ENCODE results near the gene SPPL2C.

The SPPL2C gene, protein sequence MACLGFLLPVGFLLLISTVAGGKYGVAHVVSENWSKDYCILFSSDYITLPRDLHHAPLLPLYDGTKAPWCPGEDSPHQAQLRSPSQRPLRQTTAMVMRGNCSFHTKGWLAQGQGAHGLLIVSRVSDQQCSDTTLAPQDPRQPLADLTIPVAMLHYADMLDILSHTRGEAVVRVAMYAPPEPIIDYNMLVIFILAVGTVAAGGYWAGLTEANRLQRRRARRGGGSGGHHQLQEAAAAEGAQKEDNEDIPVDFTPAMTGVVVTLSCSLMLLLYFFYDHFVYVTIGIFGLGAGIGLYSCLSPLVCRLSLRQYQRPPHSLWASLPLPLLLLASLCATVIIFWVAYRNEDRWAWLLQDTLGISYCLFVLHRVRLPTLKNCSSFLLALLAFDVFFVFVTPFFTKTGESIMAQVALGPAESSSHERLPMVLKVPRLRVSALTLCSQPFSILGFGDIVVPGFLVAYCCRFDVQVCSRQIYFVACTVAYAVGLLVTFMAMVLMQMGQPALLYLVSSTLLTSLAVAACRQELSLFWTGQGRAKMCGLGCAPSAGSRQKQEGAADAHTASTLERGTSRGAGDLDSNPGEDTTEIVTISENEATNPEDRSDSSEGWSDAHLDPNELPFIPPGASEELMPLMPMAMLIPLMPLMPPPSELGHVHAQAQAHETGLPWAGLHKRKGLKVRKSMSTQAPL

GRCh38 chr17:45844695-45845375 is at the start of gene SPPL2C:
SPPL2C (plus strand) TSS chr17:45844881; CDS start chr17:45844907, 26 bp downstream.
- no peak for DNase-seq (ENCODE audit: low read depth in 2 of 2)

GRCh38 chr17:45800816-45801215 is 43.9 kb upstream of the SPPL2C start:
- DNase-seq (ENCODE audit: low read depth in 2 of 2), result no peak

- DNase-seq (ENCODE audit: low read depth in 2 of 2), result no peak
These were observed 43.3 kb upstream of the SPPL2C start for GRCh38 chr17:45801421-45801820.

DNA sequence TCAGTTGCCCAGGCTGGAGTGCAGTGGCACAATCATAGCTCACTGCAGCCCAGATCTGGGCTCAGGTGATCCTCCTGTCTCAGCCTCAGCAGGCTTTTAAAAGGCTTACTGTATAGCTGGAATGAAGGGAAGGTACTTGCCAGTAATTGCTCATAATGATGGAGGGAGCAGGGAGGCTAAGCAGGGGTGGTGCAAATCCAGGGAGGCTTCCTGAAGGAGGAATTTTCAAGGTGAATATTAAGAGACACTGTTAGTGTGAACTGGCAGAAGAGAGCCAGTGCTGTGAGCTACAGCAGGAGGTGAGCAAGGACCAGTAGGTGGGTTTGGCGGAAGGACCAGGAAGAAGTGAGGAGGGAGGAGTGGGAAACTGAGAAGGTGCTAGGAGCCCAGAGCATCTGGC is 35.8 kb upstream of the SPPL2C start:
- DNase-seq (ENCODE audit: low read depth in 2 of 2), result no peak

GRCh38 chr17:45809499-45809898 is 35.2 kb upstream of the SPPL2C start:
- no peak for DNase-seq (ENCODE audit: low read depth in 2 of 2)

DNA sequence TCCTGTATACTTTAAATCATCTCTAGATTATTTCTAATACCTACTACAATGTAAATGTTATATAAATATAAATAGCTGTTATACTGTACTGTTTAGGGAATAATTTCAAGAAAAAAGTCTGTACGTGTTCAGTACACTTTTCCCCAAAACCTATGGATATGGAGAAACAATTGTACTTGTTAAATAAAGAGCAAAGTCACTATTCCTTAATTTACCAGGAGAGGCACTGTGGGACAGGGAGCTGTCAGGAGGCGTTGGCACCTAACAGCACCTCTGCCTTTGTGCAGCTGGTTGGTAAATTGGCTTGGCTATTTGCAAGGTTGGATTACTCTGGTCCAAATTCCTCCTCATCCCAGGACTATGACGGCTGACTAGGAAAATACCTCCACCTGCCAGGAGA is 32.6 kb upstream of the SPPL2C start:
- DNase-seq (ENCODE audit: low read depth in 2 of 2), result no peak

- DNase-seq (ENCODE audit: low read depth in 2 of 2), result no peak
These were observed 31.5 kb upstream of the SPPL2C start for GRCh38 chr17:45813048-45813725.

GRCh38 chr17:45814622-45815606 is 29.8 kb upstream of the SPPL2C start:
- no peak for DNase-seq (ENCODE audit: low read depth in 2 of 2)

GRCh38 chr17:45815752-45816151 is 28.9 kb upstream of the SPPL2C start:
- DNase-seq (ENCODE audit: low read depth in 2 of 2), result no peak

GRCh38 chr17:45818041-45818440 is 26.6 kb upstream of the SPPL2C start:
- no peak for DNase-seq (ENCODE audit: low read depth in 2 of 2)

GRCh38 chr17:45818699-45819098 is 26.0 kb upstream of the SPPL2C start:
- DNase-seq (ENCODE audit: low read depth in 2 of 2), result no peak

- DNase-seq (ENCODE audit: low read depth in 2 of 2), result no peak
These were observed 25.0 kb upstream of the SPPL2C start for GRCh38 chr17:45819632-45820031.

- DNase-seq (ENCODE audit: low read depth in 2 of 2), result no peak
These were observed 24.5 kb upstream of the SPPL2C start for GRCh38 chr17:45820052-45820780.

- no peak for DNase-seq (ENCODE audit: low read depth in 2 of 2)
These were observed 23.5 kb upstream of the SPPL2C start for GRCh38 chr17:45821147-45821546.

DNA sequence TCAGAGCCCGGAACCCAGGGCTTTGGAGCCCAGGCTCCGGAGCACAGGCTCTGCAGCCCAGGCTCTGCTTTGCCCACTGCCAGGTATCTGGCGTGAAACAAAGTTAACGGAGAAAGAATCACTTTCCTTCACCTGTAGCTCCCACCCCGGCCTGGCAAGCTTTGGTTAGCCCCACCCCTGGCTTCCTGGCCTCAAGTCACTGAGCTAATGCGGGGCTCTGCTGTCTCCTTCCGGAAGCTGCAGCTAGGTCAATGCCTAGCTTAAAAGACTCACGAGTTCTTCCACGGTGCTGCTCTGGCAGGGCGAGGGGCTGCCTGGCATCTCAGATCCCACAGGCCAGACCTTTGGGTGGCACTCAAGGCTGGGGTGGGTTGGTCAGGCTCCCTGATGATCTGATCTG is 21.1 kb upstream of the SPPL2C start:
- DNase-seq (ENCODE audit: low read depth in 2 of 2), result no peak

DNA sequence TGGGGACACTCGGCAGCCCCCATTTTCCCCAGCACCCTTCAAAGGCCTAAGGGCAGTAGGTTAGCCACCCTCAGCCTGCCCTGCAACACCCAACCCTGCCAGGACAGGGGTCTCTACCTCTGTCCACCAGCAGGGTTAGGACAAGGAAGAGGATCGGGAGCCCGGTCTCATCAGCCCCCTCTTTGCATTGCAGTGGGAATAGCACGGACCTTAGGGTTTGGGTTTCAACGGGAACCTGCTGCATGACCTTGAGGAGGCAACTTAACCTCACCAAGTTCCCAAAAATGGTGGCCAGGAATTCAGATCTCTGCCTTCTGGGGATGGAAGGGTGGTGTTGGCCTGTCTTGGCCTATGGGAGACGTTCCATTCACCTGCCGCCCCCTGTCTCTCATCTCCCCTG is 20.2 kb upstream of the SPPL2C start:
- no peak for DNase-seq (ENCODE audit: low read depth in 2 of 2)

DNA sequence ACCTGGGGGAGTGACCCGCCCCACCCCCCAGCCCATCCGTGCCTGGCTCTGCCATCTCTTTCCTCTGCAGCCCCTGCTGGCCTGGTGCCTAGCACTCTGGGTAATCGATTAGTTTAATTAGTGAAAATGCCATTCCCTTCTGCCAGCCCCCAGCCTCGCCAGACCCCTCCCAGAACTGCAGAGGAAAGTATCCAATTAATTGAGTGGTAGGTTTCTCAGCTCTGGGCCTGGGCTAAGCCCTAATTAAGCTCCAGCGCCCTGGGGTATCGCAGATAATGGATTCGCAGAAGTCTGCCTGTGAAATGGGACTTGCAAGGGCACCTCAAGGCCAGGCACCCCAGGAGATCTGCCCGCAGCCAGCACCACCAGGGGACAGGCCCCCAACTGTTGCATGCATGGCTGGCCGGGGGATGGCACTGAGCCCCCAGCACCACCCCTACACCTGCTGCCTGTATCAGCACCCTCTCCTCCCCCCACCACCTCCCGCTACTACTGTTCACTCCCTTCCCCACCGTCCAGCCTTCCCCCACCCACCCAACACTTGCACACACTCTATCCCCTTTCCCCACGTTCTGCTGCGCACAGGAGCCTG is 19.7 kb upstream of the SPPL2C start:
- DNase-seq (ENCODE audit: low read depth in 2 of 2), result no peak

DNA sequence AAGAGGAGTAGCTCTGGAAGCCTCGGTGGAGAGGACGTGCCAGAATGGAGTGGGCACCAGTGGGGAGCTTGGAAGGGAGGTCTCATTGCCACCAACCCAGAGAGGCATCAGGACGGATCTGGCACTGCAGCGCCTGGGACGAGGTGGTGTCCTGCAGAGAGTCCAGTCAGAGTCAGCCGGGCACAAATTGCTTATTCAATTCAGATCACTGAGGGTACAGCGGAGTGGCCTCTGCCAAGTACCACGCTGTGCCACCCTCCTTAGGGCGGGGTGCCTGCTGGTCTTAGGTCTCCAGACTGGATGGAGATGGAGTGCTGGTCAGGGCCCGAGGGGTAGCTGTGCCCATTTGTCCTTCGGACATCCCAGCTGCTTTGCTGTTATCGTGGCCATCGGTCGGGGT is 18.9 kb upstream of the SPPL2C start:
- DNase-seq (ENCODE audit: low read depth in 2 of 2), result no peak

DNA sequence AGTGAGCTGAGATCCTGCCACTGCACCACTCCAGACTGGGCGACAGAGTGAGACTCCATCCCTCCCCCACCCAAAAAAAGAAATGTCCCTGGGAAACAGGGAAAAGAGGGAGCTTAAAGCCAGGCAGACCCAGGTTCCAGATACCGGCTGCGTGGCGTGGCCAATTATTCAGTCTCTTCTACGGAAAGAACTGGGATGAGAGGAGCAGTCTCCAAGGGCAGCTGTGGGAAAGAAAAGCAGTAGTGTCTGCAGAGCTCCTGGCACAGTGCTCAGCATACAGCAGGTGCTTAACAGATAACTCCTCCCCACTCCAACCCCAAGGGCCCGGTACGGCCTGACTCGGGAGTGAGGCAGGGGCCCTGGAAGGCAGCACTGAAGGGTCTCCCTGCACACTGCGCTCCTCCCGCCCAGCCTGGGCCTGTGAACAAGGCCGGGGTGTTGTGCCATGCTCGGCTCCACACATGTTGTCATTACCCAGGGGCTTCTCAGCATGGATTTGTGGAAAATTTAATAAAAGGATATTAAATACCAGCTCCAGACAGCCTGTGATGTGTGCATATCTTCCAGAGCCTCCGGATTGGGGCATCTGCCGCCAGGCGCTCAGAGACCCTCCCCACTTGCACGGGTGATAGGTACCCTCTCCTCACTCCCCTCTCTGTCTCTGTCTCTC is 17.6 kb upstream of the SPPL2C start:
- no peak for DNase-seq (ENCODE audit: low read depth in 2 of 2)
